ENCODE results near the gene BRPF3.
"Not testable (repeated sequence)": the region's sequence is repeated elsewhere in the genome, so short reads cannot be mapped to it uniquely, and the experiment has no call there.

The BRPF3 gene

GRCh38 chr6:36210886-36211595, 14.5 kb downstream of the BRPF3 start:
- no peak for DNase-seq

GRCh38 chr6:36216559-36216958, 20.0 kb downstream of the BRPF3 start:
- Histone ChIP-seq H3K79me1 (ENCODE audit: low read length) (no peaks in the 10 kb centered on the region), H2BK120ac (ENCODE audit: low read depth, low read length) (no peak overlapping the region), H3K4me1 (ENCODE audit: control insufficient read depth, low read depth, low read length) (no peaks in the 10 kb centered on the region), H3K27me3 (ENCODE audit: insufficient read depth, low read length, poor library complexity) (no peaks in the 10 kb centered on the region), H2BK5ac (ENCODE audit: low read length) (no peak overlapping the region), H3K9ac (ENCODE audit: low read length) (no peak overlapping the region), H3K4me3 (ENCODE audit: low read length) (no peak overlapping the region), H4K5ac (ENCODE audit: low read length) (no peak overlapping the region), H3K27ac (ENCODE audit: low read depth, low read length) (no peak overlapping the region), H3K4me2 (ENCODE audit: low read length) (no peak overlapping the region), H3K36me3 (ENCODE audit: control insufficient read depth, insufficient read depth, low read length) (peaks cover 8% of the 10 kb centered on the region), H3K4ac (ENCODE audit: low read depth, low read length) (no peak overlapping the region), H2AK5ac (ENCODE audit: low read length) (no peak overlapping the region), H3K79me2 (ENCODE audit: control insufficient read depth, insufficient read depth, low read length) (no peaks in the 10 kb centered on the region), H3K18ac (ENCODE audit: low read length) (no peak overlapping the region), H3K56ac (ENCODE audit: low read length) (no peak overlapping the region), H3K23ac (ENCODE audit: low read length) (no peak overlapping the region), H4K8ac (ENCODE audit: low read depth, low read length) (no peak overlapping the region), H2BK15ac (replicated peaks; ENCODE audit: low read depth) (no peak overlapping the region)
- DNase-seq = no peak
- WGBS (ENCODE audit: extremely low coverage, insufficient coverage, low lambda C conversion rate) = no CpG with 5 or more reads among the region's 2 CpGs

More at GRCh38 chr6:36210886-36211595, 14.5 kb downstream of the BRPF3 start:
- Histone ChIP-seq H2AK5ac (ENCODE audit: low read length) (no peak overlapping the region), H4K8ac (ENCODE audit: low read depth, low read length) (no peak overlapping the region), H3K9ac (ENCODE audit: low read length) (no peak overlapping the region), H3K18ac (ENCODE audit: low read length) (no peak overlapping the region), H3K79me1 (ENCODE audit: low read length) (peaks cover 4% of the 10 kb centered on the region), H3K4me3 (ENCODE audit: low read length) (no peak overlapping the region), H3K4ac (ENCODE audit: low read depth, low read length) (no peak overlapping the region), H3K23ac (ENCODE audit: low read length) (no peak overlapping the region), H2BK15ac (replicated peaks; ENCODE audit: low read depth) (no peak overlapping the region), H3K4me1 (ENCODE audit: control insufficient read depth, low read depth, low read length) (no peaks in the 10 kb centered on the region), H3K27ac (ENCODE audit: low read depth, low read length) (no peak overlapping the region), H3K4me2 (ENCODE audit: low read length) (no peak overlapping the region), H2BK5ac (ENCODE audit: low read length) (no peak overlapping the region), H3K56ac (ENCODE audit: low read length) (no peak overlapping the region), H4K5ac (ENCODE audit: low read length) (no peak overlapping the region), H3K36me3 (ENCODE audit: control insufficient read depth, insufficient read depth, low read length) (peaks cover 32% of the 10 kb centered on the region), H3K79me2 (ENCODE audit: control insufficient read depth, insufficient read depth, low read length) (no peaks in the 10 kb centered on the region), H2BK120ac (ENCODE audit: low read depth, low read length) (no peak overlapping the region), H3K27me3 (ENCODE audit: insufficient read depth, low read length, poor library complexity) (no peaks in the 10 kb centered on the region)
- WGBS (ENCODE audit: extremely low coverage, insufficient coverage, low lambda C conversion rate) = no CpG with 5 or more reads among the region's 18 CpGs

GRCh38 chr6:36217188-36217587, 20.6 kb downstream of the BRPF3 start:
- H3K18ac ChIP-seq (ENCODE audit: low read length) = no peak overlapping the region
- no peaks in the 10 kb centered on the region for H3K79me2 ChIP-seq (ENCODE audit: control insufficient read depth, insufficient read depth, low read length)
- H4K8ac ChIP-seq (ENCODE audit: low read depth, low read length) = no peak overlapping the region
- no peak overlapping the region for H3K4me2 ChIP-seq (ENCODE audit: low read length)
- no peak overlapping the region for H4K5ac ChIP-seq (ENCODE audit: low read length)
- no peak overlapping the region for H3K4ac ChIP-seq (ENCODE audit: low read depth, low read length)
- no peak overlapping the region for H2AK5ac ChIP-seq (ENCODE audit: low read length)
- DNase-seq = no peak
- no peaks in the 10 kb centered on the region for H3K27me3 ChIP-seq (ENCODE audit: insufficient read depth, low read length, poor library complexity)
- no peak overlapping the region for H3K56ac ChIP-seq (ENCODE audit: low read length)
- no peak overlapping the region for H2BK5ac ChIP-seq (ENCODE audit: low read length)
- no peak overlapping the region for H3K9ac ChIP-seq (ENCODE audit: low read length)
- WGBS (ENCODE audit: extremely low coverage, insufficient coverage, low lambda C conversion rate) = no CpG with 5 or more reads among the region's 3 CpGs
- H3K4me1 ChIP-seq (ENCODE audit: control insufficient read depth, low read depth, low read length) = no peaks in the 10 kb centered on the region
- no peak overlapping the region for H3K23ac ChIP-seq (ENCODE audit: low read length)
- H3K4me3 ChIP-seq (ENCODE audit: low read length) = no peak overlapping the region
- H2BK15ac ChIP-seq (replicated peaks; ENCODE audit: low read depth) = no peak overlapping the region
- H3K27ac ChIP-seq (ENCODE audit: low read depth, low read length) = no peak overlapping the region
- H2BK120ac ChIP-seq (ENCODE audit: low read depth, low read length) = no peak overlapping the region
- H3K36me3 ChIP-seq (ENCODE audit: control insufficient read depth, insufficient read depth, low read length) = peaks cover 8% of the 10 kb centered on the region
- H3K79me1 ChIP-seq (ENCODE audit: low read length) = no peaks in the 10 kb centered on the region

- Histone ChIP-seq H3K9ac (ENCODE audit: low read length) (no peak overlapping the region), H3K27ac (ENCODE audit: low read depth, low read length) (no peak overlapping the region), H3K36me3 (ENCODE audit: control insufficient read depth, insufficient read depth, low read length) (peaks cover 8% of the 10 kb centered on the region), H2BK15ac (replicated peaks; ENCODE audit: low read depth) (no peak overlapping the region), H2AK5ac (ENCODE audit: low read length) (no peak overlapping the region), H3K23ac (ENCODE audit: low read length) (no peak overlapping the region), H4K8ac (ENCODE audit: low read depth, low read length) (no peak overlapping the region), H4K5ac (ENCODE audit: low read length) (no peak overlapping the region), H3K4me1 (ENCODE audit: control insufficient read depth, low read depth, low read length) (no peaks in the 10 kb centered on the region), H2BK120ac (ENCODE audit: low read depth, low read length) (no peak overlapping the region), H3K4ac (ENCODE audit: low read depth, low read length) (no peak overlapping the region), H3K4me3 (ENCODE audit: low read length) (no peak overlapping the region), H3K4me2 (ENCODE audit: low read length) (no peak overlapping the region), H3K56ac (ENCODE audit: low read length) (no peak overlapping the region), H3K79me1 (ENCODE audit: low read length) (no peaks in the 10 kb centered on the region), H3K18ac (ENCODE audit: low read length) (no peak overlapping the region), H3K79me2 (ENCODE audit: control insufficient read depth, insufficient read depth, low read length) (no peaks in the 10 kb centered on the region), H3K27me3 (ENCODE audit: insufficient read depth, low read length, poor library complexity) (no peaks in the 10 kb centered on the region), H2BK5ac (ENCODE audit: low read length) (no peak overlapping the region)
- no peak for DNase-seq
- no CpG with 5 or more reads among the region's 1 CpG for WGBS (ENCODE audit: extremely low coverage, insufficient coverage, low lambda C conversion rate)
Measured at GRCh38 chr6:36217946-36218345, 21.4 kb downstream of the BRPF3 start.

DNA sequence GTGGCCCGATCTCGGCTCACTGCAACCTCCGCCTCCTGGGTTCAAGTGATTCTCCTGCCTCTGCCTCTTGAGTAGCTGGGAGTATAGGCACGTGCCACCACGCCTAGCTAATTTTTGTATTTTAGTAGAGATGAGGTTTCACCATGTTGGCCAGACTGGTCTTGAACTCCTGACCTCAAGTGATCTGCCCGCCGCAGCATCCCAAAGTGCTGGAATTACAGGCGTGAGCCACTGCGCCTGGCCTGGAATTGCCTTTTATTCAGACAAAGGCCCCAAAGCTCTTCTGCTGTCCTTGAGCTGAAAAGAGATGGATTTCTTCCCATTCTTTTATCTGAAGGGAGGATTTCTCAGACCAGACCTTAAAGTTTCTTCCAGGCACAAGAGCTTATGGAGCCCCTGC, 22.0 kb downstream of the BRPF3 start:
- H4K8ac ChIP-seq (ENCODE audit: low read depth, low read length); H3K36me3 ChIP-seq (ENCODE audit: control insufficient read depth, insufficient read depth, low read length); H3K79me1 ChIP-seq (ENCODE audit: low read length); H3K27me3 ChIP-seq (ENCODE audit: insufficient read depth, low read length, poor library complexity); H2BK15ac ChIP-seq (replicated peaks; ENCODE audit: low read depth); H3K4me2 ChIP-seq (ENCODE audit: low read length); H3K4me3 ChIP-seq (ENCODE audit: low read length); H3K79me2 ChIP-seq (ENCODE audit: control insufficient read depth, insufficient read depth, low read length); H3K27ac ChIP-seq (ENCODE audit: low read depth, low read length); H3K4me1 ChIP-seq (ENCODE audit: control insufficient read depth, low read depth, low read length); H2BK120ac ChIP-seq (ENCODE audit: low read depth, low read length); DNase-seq; H4K5ac ChIP-seq (ENCODE audit: low read length); H3K56ac ChIP-seq (ENCODE audit: low read length); H3K4ac ChIP-seq (ENCODE audit: low read depth, low read length); H3K18ac ChIP-seq (ENCODE audit: low read length); H3K23ac ChIP-seq (ENCODE audit: low read length); H3K9ac ChIP-seq (ENCODE audit: low read length); H2AK5ac ChIP-seq (ENCODE audit: low read length); H2BK5ac ChIP-seq (ENCODE audit: low read length): not testable (repeated sequence)
- no CpG with 5 or more reads among the region's 9 CpGs for WGBS (ENCODE audit: extremely low coverage, insufficient coverage, low lambda C conversion rate)

- Histone ChIP-seq H3K18ac (ENCODE audit: low read length) (no peak overlapping the region), H3K56ac (ENCODE audit: low read length) (no peak overlapping the region), H4K5ac (ENCODE audit: low read length) (no peak overlapping the region), H2BK5ac (ENCODE audit: low read length) (no peak overlapping the region), H2AK5ac (ENCODE audit: low read length) (no peak overlapping the region), H3K4me2 (ENCODE audit: low read length) (no peak overlapping the region), H3K4me1 (ENCODE audit: control insufficient read depth, low read depth, low read length) (no peaks in the 10 kb centered on the region), H3K9ac (ENCODE audit: low read length) (no peak overlapping the region), H3K27me3 (ENCODE audit: insufficient read depth, low read length, poor library complexity) (no peaks in the 10 kb centered on the region), H3K36me3 (ENCODE audit: control insufficient read depth, insufficient read depth, low read length) (peaks cover 6% of the 10 kb centered on the region), H2BK15ac (replicated peaks; ENCODE audit: low read depth) (no peak overlapping the region), H3K4me3 (ENCODE audit: low read length) (no peak overlapping the region), H3K27ac (ENCODE audit: low read depth, low read length) (no peak overlapping the region), H3K79me1 (ENCODE audit: low read length) (no peaks in the 10 kb centered on the region), H2BK120ac (ENCODE audit: low read depth, low read length) (no peak overlapping the region), H3K4ac (ENCODE audit: low read depth, low read length) (no peak overlapping the region), H4K8ac (ENCODE audit: low read depth, low read length) (no peak overlapping the region), H3K79me2 (ENCODE audit: control insufficient read depth, insufficient read depth, low read length) (no peaks in the 10 kb centered on the region), H3K23ac (ENCODE audit: low read length) (no peak overlapping the region)
- no peak for DNase-seq
- WGBS (ENCODE audit: extremely low coverage, insufficient coverage, low lambda C conversion rate) = no CpG with 5 or more reads among the region's 3 CpGs
Measured at GRCh38 chr6:36219081-36219480, 22.5 kb downstream of the BRPF3 start.
